ENCODE results near the gene CFAP53.
A peak's percentile ranks its signal among the peaks of the same experiment; 100 is the strongest.

The CFAP53 gene

GRCh38 chr18:50313031-50313607 lies 46.8 kb upstream of the CFAP53 start:
- H3K9ac ChIP-seq (ENCODE audit: low read length): no peak overlapping the region

GRCh38 chr18:50312296-50313030 lies 46.2 kb upstream of the CFAP53 start:
- H3K9me2 ChIP-seq (replicated peaks; ENCODE audit: insufficient read depth, low read length): no peaks in the 10 kb centered on the region
- no peak overlapping the region for H2AFZ ChIP-seq (ENCODE audit: low read depth, low read length, severe bottlenecking)
- H4K20me1 ChIP-seq (ENCODE audit: low read depth, low read length): no peaks in the 10 kb centered on the region
- no peaks in the 10 kb centered on the region for H3K9me3 ChIP-seq (ENCODE audit: insufficient read depth, low read length)
- H3K4me2 ChIP-seq (ENCODE audit: low read depth, low read length, poor library complexity, severe bottlenecking): peak overlapping the region; percentile 56
- TF ChIP-seq CTCF (IDR thresholded peaks at IDR 0.05; ENCODE audit: insufficient read depth, low read length, poor library complexity, severe bottlenecking) (no peak), EZH2phosphoT487 (conservative IDR thresholded peaks at IDR 0.05; ENCODE audit: low read length) (no peak)
- H3K4me3 ChIP-seq (ENCODE audit: insufficient read depth, low read length, poor library complexity, severe bottlenecking): no peak overlapping the region
- peaks cover 31% of the 10 kb centered on the region for H3F3A ChIP-seq (ENCODE audit: insufficient read depth)
- no peaks in the 10 kb centered on the region for H3K36me3 ChIP-seq (ENCODE audit: low read length)
- H3K79me2 ChIP-seq (ENCODE audit: insufficient read depth, low read length): no peaks in the 10 kb centered on the region
- H3K9ac ChIP-seq (ENCODE audit: low read length): no peak overlapping the region
- H3K27ac ChIP-seq (ENCODE audit: low read depth, low read length): peak overlapping the region; percentile 73
- H3K27me3 ChIP-seq (ENCODE audit: low read length): no peaks in the 10 kb centered on the region

More at GRCh38 chr18:50313031-50313607, 46.8 kb upstream of the CFAP53 start:
- no peaks in the 10 kb centered on the region for H3K79me2 ChIP-seq (ENCODE audit: insufficient read depth, low read length)
- peak overlapping the region; percentile 73 for H3K27ac ChIP-seq (ENCODE audit: low read depth, low read length)
- TF ChIP-seq CTCF (IDR thresholded peaks at IDR 0.05; ENCODE audit: insufficient read depth, low read length, poor library complexity, severe bottlenecking): no peak
- no peak for TF ChIP-seq EZH2phosphoT487 (conservative IDR thresholded peaks at IDR 0.05; ENCODE audit: low read length)
- H3K9me3 ChIP-seq (ENCODE audit: insufficient read depth, low read length): no peaks in the 10 kb centered on the region
- H3F3A ChIP-seq (ENCODE audit: insufficient read depth): peaks cover 31% of the 10 kb centered on the region
- peak overlapping the region; percentile 56 for H3K4me2 ChIP-seq (ENCODE audit: low read depth, low read length, poor library complexity, severe bottlenecking)
- no peaks in the 10 kb centered on the region for H3K9me2 ChIP-seq (replicated peaks; ENCODE audit: insufficient read depth, low read length)
- no peaks in the 10 kb centered on the region for H3K27me3 ChIP-seq (ENCODE audit: low read length)
- H3K36me3 ChIP-seq (ENCODE audit: low read length): no peaks in the 10 kb centered on the region
- peak overlapping the region; percentile 29 for H3K4me3 ChIP-seq (ENCODE audit: insufficient read depth, low read length, poor library complexity, severe bottlenecking)
- no peaks in the 10 kb centered on the region for H4K20me1 ChIP-seq (ENCODE audit: low read depth, low read length)
- H2AFZ ChIP-seq (ENCODE audit: low read depth, low read length, severe bottlenecking): no peak overlapping the region

GRCh38 chr18:50311650-50312049 lies 45.4 kb upstream of the CFAP53 start:
- Histone ChIP-seq H3F3A (ENCODE audit: insufficient read depth) (peaks cover 31% of the 10 kb centered on the region), H3K79me2 (ENCODE audit: insufficient read depth, low read length) (no peaks in the 10 kb centered on the region), H3K4me2 (ENCODE audit: low read depth, low read length, poor library complexity, severe bottlenecking) (peak overlapping the region; percentile 56), H3K36me3 (ENCODE audit: low read length) (no peaks in the 10 kb centered on the region), H4K20me1 (ENCODE audit: low read depth, low read length) (no peaks in the 10 kb centered on the region), H3K4me3 (ENCODE audit: insufficient read depth, low read length, poor library complexity, severe bottlenecking) (no peak overlapping the region), H3K9me2 (replicated peaks; ENCODE audit: insufficient read depth, low read length) (no peaks in the 10 kb centered on the region), H3K27ac (ENCODE audit: low read depth, low read length) (peak overlapping the region; percentile 73), H2AFZ (ENCODE audit: low read depth, low read length, severe bottlenecking) (no peak overlapping the region), H3K27me3 (ENCODE audit: low read length) (no peaks in the 10 kb centered on the region), H3K9ac (ENCODE audit: low read length) (no peak overlapping the region), H3K9me3 (ENCODE audit: insufficient read depth, low read length) (no peaks in the 10 kb centered on the region)
- TF ChIP-seq CTCF (IDR thresholded peaks at IDR 0.05; ENCODE audit: insufficient read depth, low read length, poor library complexity, severe bottlenecking) (no peak), EZH2phosphoT487 (conservative IDR thresholded peaks at IDR 0.05; ENCODE audit: low read length) (no peak)

All from SU-DHL-6 (cell line).